LHCN-M2 (cell line): ENCODE measurements around the gene CCDC134. TPM values are rescaled to one million over a fixed set of nuclear protein-coding genes. Genes with fewer than 3 reads are reported as not detected.

Experiments used
- DNase-seq: peaks from one replicate; pipeline ENCODE4 v3.0.0-alpha.2; 2012; ENCODE audit warnings: low read depth
- total RNA-seq: library from RNA; depleted of rRNA; stranded (reverse); fragments of >200 nt; gene quantifications from 2 replicates; pipeline ENCODE4 v1.2.3, GENCODE V29; 2014

CCDC134 gene
- total RNA-seq, 1 experiment from 2014 or later = 14.6 TPM

- DNase-seq = no peak
These were observed 17.7 kb upstream of the CCDC134 start for GRCh38 chr22:41782751-41783150.

- DNase-seq = no peak
These were observed 13.1 kb upstream of the CCDC134 start for GRCh38 chr22:41787331-41787730.

GRCh38 chr22:41793871-41794270, 6.6 kb upstream of the CCDC134 start:
- DNase-seq = no peak

GRCh38 chr22:41798736-41799135, 1.7 kb upstream of the CCDC134 start:
- DNase-seq = no peak

GRCh38 chr22:41799486-41800347, 762 bp upstream of the CCDC134 start:
- no peak for DNase-seq

- DNase-seq = no peak
These were observed 804 bp downstream of the CCDC134 start for GRCh38 chr22:41801147-41801819.

GRCh38 chr22:41801886-41802285, 1.4 kb downstream of the CCDC134 start:
- no peak for DNase-seq

GRCh38 chr22:41805639-41806038, 5.2 kb downstream of the CCDC134 start:
- DNase-seq = no peak

- no peak for DNase-seq
These were observed 7.9 kb downstream of the CCDC134 start for GRCh38 chr22:41808400-41808799.

GRCh38 chr22:41810022-41810421, 9.5 kb downstream of the CCDC134 start:
- DNase-seq = no peak

GRCh38 chr22:41812805-41813545, 12.5 kb downstream of the CCDC134 start:
- DNase-seq = no peak

GRCh38 chr22:41813726-41814410, 13.4 kb downstream of the CCDC134 start:
- DNase-seq = no peak

- DNase-seq = no peak
These were observed 15.2 kb downstream of the CCDC134 start for GRCh38 chr22:41815716-41816115.

GRCh38 chr22:41816241-41816640, 15.8 kb downstream of the CCDC134 start:
- DNase-seq = peak; percentile 92

- no peak for DNase-seq
These were observed 16.4 kb downstream of the CCDC134 start for GRCh38 chr22:41816871-41817270.

GRCh38 chr22:41818011-41818410, 17.5 kb downstream of the CCDC134 start:
- no peak for DNase-seq

- DNase-seq = no peak
These were observed 18.1 kb downstream of the CCDC134 start for GRCh38 chr22:41818596-41818995.

GRCh38 chr22:41819257-41819656, 18.8 kb downstream of the CCDC134 start:
- no peak for DNase-seq

- no peak for DNase-seq
These were observed 20.0 kb downstream of the CCDC134 start for GRCh38 chr22:41820447-41820846.

GRCh38 chr22:41821471-41822316, 21.2 kb downstream of the CCDC134 start:
- no peak for DNase-seq
